SH-SY5Y (cell line): ENCODE data around the gene ANTKMT.

Experiments used
- GATA2 ChIP-seq: IDR thresholded peaks from 2 replicates; pipeline ENCODE4 v1.6.1; 2011; ENCODE audit warnings: mild to moderate bottlenecking, low read depth, low read length
- GATA3 ChIP-seq: IDR thresholded peaks from 2 replicates; pipeline ENCODE4 v1.6.1; 2011; ENCODE audit warnings: low read depth, mild to moderate bottlenecking, low read length, moderate library complexity

DNA sequence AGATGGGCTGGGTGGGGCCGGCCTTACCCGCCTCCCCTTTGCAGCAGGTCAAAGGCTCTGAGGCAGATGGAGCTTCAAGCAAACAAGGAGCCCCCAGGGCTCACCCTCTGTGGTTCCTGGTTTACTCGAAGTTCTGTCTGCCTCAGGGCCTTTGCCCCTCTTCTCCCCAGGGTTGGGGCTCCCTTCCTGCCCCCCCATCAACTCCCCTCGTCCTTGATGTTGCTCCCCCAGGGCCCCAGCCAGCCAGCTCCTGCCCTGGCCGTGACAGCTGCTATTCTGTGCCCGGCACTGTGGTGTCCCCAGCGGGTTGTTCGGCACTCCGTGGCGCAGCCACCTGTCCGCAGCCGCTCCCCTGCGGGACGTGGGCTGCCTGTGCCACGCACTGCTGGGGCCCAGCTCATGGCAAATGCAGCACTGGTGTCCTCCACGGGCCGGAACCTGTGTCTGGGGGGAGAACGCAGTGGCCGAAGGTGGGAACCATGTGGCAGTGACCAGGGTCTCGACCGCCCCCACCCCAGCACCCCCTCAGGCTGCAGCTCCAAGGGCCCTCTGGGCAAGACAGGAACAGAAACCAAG, 10.4 kb upstream of the ANTKMT start:
- TF ChIP-seq GATA3: no peak
- no peak for TF ChIP-seq GATA2
